ENCODE data around the gene NDUFA5.

NDUFA5 gene

DNA sequence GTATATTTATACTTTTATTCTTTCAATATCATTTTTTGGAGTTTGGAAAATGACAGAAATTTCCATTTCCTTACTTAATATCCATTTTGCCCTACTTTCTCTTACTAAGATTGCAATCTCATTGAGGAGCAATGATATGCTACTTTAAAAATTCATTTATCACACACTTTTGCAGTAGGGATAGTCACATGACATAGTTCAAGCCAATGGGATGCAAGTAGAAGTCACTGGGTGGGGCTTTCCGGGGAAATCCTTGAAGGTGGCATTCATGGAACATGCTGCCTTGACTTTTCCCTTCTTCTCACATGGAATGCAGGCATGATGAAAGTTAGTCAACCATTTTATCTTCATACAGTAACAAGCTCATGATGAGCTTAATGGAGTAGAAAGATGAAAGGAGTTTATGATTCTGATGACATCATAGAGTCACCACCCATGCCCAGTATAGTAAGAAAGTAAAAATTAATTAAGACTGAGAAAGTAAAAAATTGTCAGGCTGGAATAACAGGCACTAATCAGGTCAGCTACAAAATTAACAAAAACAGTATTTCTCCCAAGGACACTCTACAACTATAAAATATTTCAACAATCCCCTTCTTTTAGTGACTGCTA lies 56.6 kb downstream of the NDUFA5 start:
- DNase-seq: no peak

GRCh38 chr7:123499211-123499970 lies 58.2 kb downstream of the NDUFA5 start:
- no peak for DNase-seq

DNA sequence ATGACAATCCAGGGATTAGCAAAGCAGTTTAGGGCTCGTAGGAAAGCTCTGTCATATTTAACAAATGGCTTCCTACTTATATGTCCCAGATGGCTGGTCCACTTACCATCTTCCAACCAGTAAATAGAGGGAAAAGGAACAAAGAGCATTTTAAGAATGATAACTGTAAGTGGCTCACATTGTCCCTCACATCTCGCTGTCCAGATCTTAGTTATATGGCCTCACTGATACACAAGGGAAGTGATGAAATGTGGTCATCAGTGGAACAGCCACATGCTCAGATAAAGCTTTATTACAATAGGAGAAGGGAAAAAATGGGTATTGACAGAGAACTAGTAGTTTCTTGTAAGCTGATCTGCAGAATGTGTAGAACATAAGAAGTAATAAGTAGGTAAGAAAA lies 59.0 kb downstream of the NDUFA5 start:
- DNase-seq: no peak

GRCh38 chr7:123498031-123498430 lies 59.6 kb downstream of the NDUFA5 start:
- no peak for DNase-seq

GRCh38 chr7:123494193-123494796 lies 63.3 kb downstream of the NDUFA5 start:
- DNase-seq: peak; percentile 25 to 71

- no peak for DNase-seq
These were observed 65.1 kb downstream of the NDUFA5 start for GRCh38 chr7:123492485-123492884.
